GM12878 (cell line): ENCODE data around the gene KCNH5. TPM values are rescaled to one million over a fixed set of nuclear protein-coding genes. Genes with fewer than 3 reads are reported as not detected.

Source experiments
- ATAC-seq: fragments of 200-7000 bp; cut with Tn5 transposase; 3 replicates; pipeline ENCODE4 v1.9.1; 2020; ENCODE audit warnings: mild to moderate bottlenecking, moderate library complexity
- BruUV-seq: library from RNA; stranded (reverse); fragments of 400-500 nt; replicated peaks from 2 replicates; lab custom pipeline; 2021; lab: Mats Ljungman, UMichigan
- CTCF ChIA-PET: fragments of 300-600 bp; sonication (Branson Sonifier 250); formaldehyde crosslinking; extraction: SDS; loops from one replicate; lab custom pipeline; 2021; ENCODE audit warnings: inconsistent platforms; lab: Yijun Ruan, JAX
- POLR2A ChIA-PET: fragments of 350-600 bp; formaldehyde crosslinking; extraction: SDS; loops from one replicate; lab custom pipeline; 2021; ENCODE audit warnings: inconsistent platforms; lab: Charles Lee
- RAD21 ChIA-PET: fragments of 300-600 bp; sonication (Branson Sonifier 250); formaldehyde crosslinking; loops from one replicate; lab custom pipeline; 2023; ENCODE audit warnings: antibody characterized with exemption; ENCODE audit not compliant: unreplicated experiment; lab: Charles Lee
- SMC1A ChIA-PET: fragments of 300-600 bp; sonication (Branson Sonifier 250); formaldehyde crosslinking; loops from one replicate; lab custom pipeline; 2023; ENCODE audit not compliant: unreplicated experiment, uncharacterized antibody; lab: Charles Lee
- DNase-seq: peaks from one replicate; pipeline ENCODE4 v3.0.0-alpha.2; 2011; ENCODE audit warnings: low read depth, low spot score
- FAIRE-seq: peaks from 3 replicates; lab custom pipeline; 2011; peaks lifted over from hg19 to GRCh38; lab: Jason Lieb, UNC
- H2AFZ ChIP-seq: 2 replicates; pipeline ENCODE4 v1.6.0; 2011; ENCODE audit warnings: low read depth, low read length, control low read depth; ENCODE audit not compliant: control insufficient read depth
- H3K27ac ChIP-seq: 2 replicates; pipeline ENCODE4 v1.5.1; 2011; ENCODE audit warnings: control low read depth; ENCODE audit not compliant: control insufficient read depth, insufficient read depth
- H3K27me3 ChIP-seq, 2 experiments: replicated peaks in 1 of 2; 2 replicates each; pipeline versions ENCODE4 v1.6.0 to v1.6.1; 2011; ENCODE audit warnings: low read length in 1 of 2; ENCODE audit not compliant: control insufficient read depth in 2 of 2, insufficient read depth in 2 of 2
- H3K36me3 ChIP-seq, 2 experiments: 2 replicates each; pipeline ENCODE4 v1.5.1; 2011; ENCODE audit warnings: low read length in 1 of 2; ENCODE audit not compliant: control insufficient read depth in 2 of 2, insufficient read depth in 2 of 2
- H3K4me1 ChIP-seq: 2 replicates; pipeline ENCODE4 v1.6.1; 2011; ENCODE audit warnings: mild to moderate bottlenecking, low read length, moderate library complexity, mixed read lengths; ENCODE audit not compliant: control insufficient read depth, insufficient read depth
- H3K4me2 ChIP-seq: 2 replicates; pipeline ENCODE4 v1.6.0; 2011; ENCODE audit warnings: control low read depth; ENCODE audit not compliant: control insufficient read depth, insufficient read depth
- H3K4me3 ChIP-seq: fragments of 200-600 bp; sonication (generic); 2 replicates; pipeline ENCODE4 v1.5.1; 2016
- H3K79me2 ChIP-seq: 2 replicates; pipeline ENCODE4 v1.6.0; 2011; ENCODE audit warnings: low read length; ENCODE audit not compliant: control insufficient read depth, insufficient read depth
- H3K9ac ChIP-seq: 2 replicates; pipeline ENCODE4 v1.8.0; 2011; ENCODE audit warnings: low read length, control low read depth, mixed read lengths; ENCODE audit not compliant: control insufficient read depth, insufficient read depth
- H3K9me3 ChIP-seq: replicated peaks from 3 replicates; pipeline ENCODE4 v1.5.1; 2011; ENCODE audit warnings: mild to moderate bottlenecking, low read length; ENCODE audit not compliant: control insufficient read depth, insufficient read depth
- H4K20me1 ChIP-seq: 2 replicates; pipeline ENCODE4 v1.6.0; 2011; ENCODE audit not compliant: control insufficient read depth, insufficient read depth
- MEF2A ChIP-seq: IDR thresholded peaks from 2 replicates; pipeline ENCODE4 v1.6.1; 2011; ENCODE audit warnings: low read depth, mild to moderate bottlenecking, low read length, moderate library complexity; ENCODE audit not compliant: insufficient read depth
- NR2C1 ChIP-seq: fragments of 450-650 bp; IDR thresholded peaks from 2 replicates; pipeline ENCODE4 v1.6.1; 2017; ENCODE audit warnings: antibody characterized with exemption, mild to moderate bottlenecking, moderate library complexity
- POLR2AphosphoS2 ChIP-seq: IDR thresholded peaks from 2 replicates; pipeline ENCODE4 v1.6.1; 2011; ENCODE audit warnings: low read depth, mild to moderate bottlenecking, low read length, improper control_type of control experiment, moderate library complexity
- WGBS: methylation state at CpG from one replicate; pipeline ENCODE4 v1.1.6; 2016; ENCODE audit warnings: low lambda C conversion rate; ENCODE audit not compliant: insufficient replicate concordance, insufficient coverage; ENCODE audit errors: missing lambda C conversion rate; 5-methylcytosine and 5-hydroxymethylcytosine counted together
- in situ Hi-C: fragments of 300-500 bp; cut with MboI; formaldehyde crosslinking; loops from 9 replicates; pipeline ENCODE4 v1.14.3; 2018; ENCODE audit warnings: mixed read lengths
- intact Hi-C: fragments of 100-400 bp; cut with micrococcal nuclease; formaldehyde crosslinking; loops from one replicate; pipeline ENCODE4 v1.14.2; 2022; ENCODE audit not compliant: unreplicated experiment
- polyA plus RNA-seq, 11 experiments: library from polyadenylated mRNA; depleted of rRNA in 4 of 11; unstranded in 6 of 11; stranded (reverse) in 5 of 11; fragments of >200 nt; fragmentation: Nextera tagmentation in 4 of 11; fragmentation: Illumina TruSeq in 1 of 11; extraction: Ambion mirVana in 4 of 11; extraction: Trizol in 1 of 11; gene quantifications; 1 replicate in 1 of 11; 2 replicates in 10 of 11; pipeline versions ENCODE4 v1.2.1 to v1.2.3, GENCODE V29; 2011 to 2016; ENCODE audit warnings: inconsistent platforms in 2 of 11, missing spikeins in 2 of 11, low read depth in 1 of 11
- total RNA-seq, 4 experiments: library from RNA; depleted of rRNA in 3 of 4; stranded (reverse); fragments of >200 nt in 3 of 4; fragmentation: Illumina TruSeq in 1 of 4; extraction: Trizol in 1 of 4; gene quantifications; 2 replicates each; pipeline versions ENCODE4 v1.2.1 to v1.2.3, GENCODE V29; 2013 to 2021
- TF ChIP-seq, protein P1 (sequence below): fragments of 450-650 bp; IDR thresholded peaks from 2 replicates; pipeline ENCODE4 v1.6.1; 2017; ENCODE audit warnings: mild to moderate bottlenecking, low read depth, inconsistent platforms; ENCODE audit not compliant: poor library complexity, severe bottlenecking

KCNH5 gene
- total and polyA plus RNA-seq, 10 of the 15 experiments (the other 5 are each of a cell fraction or from before 2014, with no cell fraction given), result under 0.01 to 0.04 (median 0.04) TPM; not detected in 7

DNA sequence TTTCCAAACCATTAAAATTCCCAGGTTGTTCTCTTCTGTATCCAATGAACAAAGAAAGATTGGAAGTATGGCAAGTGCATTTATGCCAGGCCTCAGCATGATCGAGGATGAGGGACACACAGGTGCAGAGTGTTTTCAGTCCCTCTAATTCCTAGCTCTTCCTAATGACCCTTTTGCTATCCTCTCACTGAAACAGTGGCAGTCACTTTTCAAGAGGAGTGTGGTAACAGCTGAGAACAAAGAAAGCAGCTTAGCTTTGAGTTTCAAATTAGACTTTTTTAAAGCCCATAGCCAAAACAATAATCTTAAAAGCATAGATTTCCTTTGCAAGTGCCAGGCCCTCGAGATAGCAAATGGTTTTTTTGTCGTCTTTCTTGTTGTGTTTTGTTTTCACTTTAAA, 110.8 kb downstream of the KCNH5 start (continued):
- TF ChIP-seq, protein P1, sequence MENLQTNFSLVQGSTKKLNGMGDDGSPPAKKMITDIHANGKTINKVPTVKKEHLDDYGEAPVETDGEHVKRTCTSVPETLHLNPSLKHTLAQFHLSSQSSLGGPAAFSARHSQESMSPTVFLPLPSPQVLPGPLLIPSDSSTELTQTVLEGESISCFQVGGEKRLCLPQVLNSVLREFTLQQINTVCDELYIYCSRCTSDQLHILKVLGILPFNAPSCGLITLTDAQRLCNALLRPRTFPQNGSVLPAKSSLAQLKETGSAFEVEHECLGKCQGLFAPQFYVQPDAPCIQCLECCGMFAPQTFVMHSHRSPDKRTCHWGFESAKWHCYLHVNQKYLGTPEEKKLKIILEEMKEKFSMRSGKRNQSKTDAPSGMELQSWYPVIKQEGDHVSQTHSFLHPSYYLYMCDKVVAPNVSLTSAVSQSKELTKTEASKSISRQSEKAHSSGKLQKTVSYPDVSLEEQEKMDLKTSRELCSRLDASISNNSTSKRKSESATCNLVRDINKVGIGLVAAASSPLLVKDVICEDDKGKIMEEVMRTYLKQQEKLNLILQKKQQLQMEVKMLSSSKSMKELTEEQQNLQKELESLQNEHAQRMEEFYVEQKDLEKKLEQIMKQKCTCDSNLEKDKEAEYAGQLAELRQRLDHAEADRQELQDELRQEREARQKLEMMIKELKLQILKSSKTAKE, result no peak
- no peak for TF ChIP-seq POLR2AphosphoS2
- no peak for TF ChIP-seq MEF2A

DNA sequence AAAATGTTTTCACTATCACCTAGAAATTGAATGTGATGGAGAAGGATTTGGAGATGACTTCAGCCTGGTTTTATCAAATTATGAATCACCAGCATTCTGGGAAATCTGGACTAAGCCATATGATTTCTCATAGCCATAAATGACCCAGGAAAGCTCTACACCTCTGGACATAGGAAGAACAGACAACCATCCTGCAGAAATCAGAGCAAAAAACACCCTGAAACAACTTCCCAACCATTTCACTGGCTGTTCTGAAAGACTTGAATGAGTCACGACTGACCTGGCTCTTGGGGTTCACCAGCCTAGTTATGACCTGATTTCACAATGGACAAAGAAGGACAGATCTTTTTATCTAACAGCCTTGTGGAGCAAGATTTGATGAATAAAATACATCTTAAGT, 123.8 kb downstream of the KCNH5 start:
- Histone ChIP-seq H4K20me1 (no peaks in the 10 kb centered on the region), H3K4me3 (no peak overlapping the region), H3K9ac (no peak overlapping the region), H3K4me2 (no peak overlapping the region), H3K36me3 (no peaks in the 10 kb centered on the region), H3K27ac (no peak overlapping the region), H3K4me1 (no peaks in the 10 kb centered on the region), H3K79me2 (no peaks in the 10 kb centered on the region), H3K27me3 (no peaks in the 10 kb centered on the region), H3K9me3 (no peaks in the 10 kb centered on the region), H2AFZ (no peak overlapping the region)
- POLR2A ChIA-PET, result interaction anchor here (1.2 kb wide), 1 partner anchor 18 kb away, joined by 3 read pairs; no protein-coding TSS in a partner anchor
- RAD21 ChIA-PET, result no interaction called here
- no peak for FAIRE-seq
- CTCF ChIA-PET, result interaction anchor here (0.8 kb wide), 1 partner anchor 109 kb away, joined by 3 read pairs; no protein-coding TSS in a partner anchor
- no TSS peak for BruUV-seq
- TF ChIP-seq NR2C1, result no peak
- intact Hi-C loops, result no loop called here
- ATAC-seq, result no peak
- WGBS, result 0% methylated on average over 1 of the region's 1 CpG
- SMC1A ChIA-PET, result interaction anchor here (0.7 kb wide), 1 partner anchor 742 kb away, joined by 3 read pairs; no protein-coding TSS in a partner anchor
- in situ Hi-C loops, result no loop called here
- DNase-seq, result no peak
